RWPE2 (cell line): ENCODE results near the gene AHNAK2.

Experiments
- ATAC-seq: fragments of 200-7000 bp; cut with Tn5 transposase; 3 replicates; pipeline ENCODE4 v1.9.1; 2021; ENCODE audit warnings: low read depth
- DNase-seq: peaks from one replicate; pipeline ENCODE4 v3.0.0-alpha.2; 2020; ENCODE audit warnings: low spot score
- H3K27ac ChIP-seq: fragments of 450-650 bp; 2 replicates; pipeline ENCODE4 v1.5.1; 2017; ENCODE audit warnings: mild to moderate bottlenecking; ENCODE audit not compliant: poor library complexity, severe bottlenecking
- H3K27me3 ChIP-seq: fragments of 250-450 bp; sonication (Bioruptor Pico); 2 replicates; pipeline ENCODE4 v1.5.1; 2021; ENCODE audit warnings: mild to moderate bottlenecking, moderate library complexity; ENCODE audit not compliant: insufficient read depth, poor library complexity, severe bottlenecking
- H3K36me3 ChIP-seq: fragments of 250-450 bp; sonication (Bioruptor Pico); 2 replicates; pipeline ENCODE4 v1.5.1; 2020; ENCODE audit warnings: low read depth, mild to moderate bottlenecking, moderate library complexity
- H3K4me1 ChIP-seq: fragments of 250-450 bp; sonication (Bioruptor Pico); 2 replicates; pipeline ENCODE4 v1.5.1; 2021; ENCODE audit warnings: mild to moderate bottlenecking, moderate library complexity; ENCODE audit not compliant: insufficient read depth, poor library complexity, severe bottlenecking
- H3K4me3 ChIP-seq: fragments of 250-450 bp; sonication (Bioruptor Pico); 2 replicates; pipeline ENCODE4 v1.5.1; 2021; ENCODE audit warnings: mild to moderate bottlenecking, moderate library complexity; ENCODE audit not compliant: severe bottlenecking
- H3K9me3 ChIP-seq: fragments of 250-450 bp; sonication (Bioruptor Pico); 2 replicates; pipeline ENCODE4 v1.5.1; 2021; ENCODE audit warnings: mild to moderate bottlenecking, moderate library complexity; ENCODE audit not compliant: severe bottlenecking
- TF ChIP-seq, protein P1 (sequence below): fragments of 450-650 bp; IDR thresholded peaks from one replicate; pipeline ENCODE4 v1.5.1; 2017; ENCODE audit warnings: mild to moderate bottlenecking, moderate library complexity; ENCODE audit not compliant: poor library complexity, severe bottlenecking

AHNAK2 gene

DNA sequence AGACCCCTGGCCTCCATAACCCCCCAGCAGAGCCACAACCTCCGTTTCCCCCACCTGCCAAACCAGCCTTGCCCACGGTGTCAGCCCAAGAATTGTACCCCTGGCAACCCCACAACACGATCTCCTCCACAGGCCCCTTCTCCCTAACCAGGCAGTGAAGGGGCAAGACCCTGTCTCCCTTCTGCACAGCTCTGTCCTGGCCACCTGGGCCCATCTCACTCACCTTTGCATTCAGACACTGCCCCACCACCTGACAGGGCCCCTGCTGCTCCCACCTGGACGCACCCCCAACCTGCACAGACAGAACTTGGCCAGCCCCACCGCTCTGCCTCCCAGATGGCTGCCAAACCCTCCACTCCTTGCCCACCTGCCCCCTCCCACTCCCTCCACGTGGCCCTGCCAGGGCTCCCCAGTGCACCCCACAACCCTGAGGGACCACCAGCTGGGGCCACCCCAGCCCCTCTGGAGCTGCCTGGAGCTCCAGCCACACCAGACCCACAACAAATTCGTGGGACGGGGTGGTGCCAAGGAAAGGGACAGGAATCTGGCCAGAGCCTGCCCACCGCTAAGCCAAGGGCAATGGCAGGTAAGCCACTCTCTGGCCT is 11.8 kb downstream of the AHNAK2 start:
- TF ChIP-seq, protein P1, sequence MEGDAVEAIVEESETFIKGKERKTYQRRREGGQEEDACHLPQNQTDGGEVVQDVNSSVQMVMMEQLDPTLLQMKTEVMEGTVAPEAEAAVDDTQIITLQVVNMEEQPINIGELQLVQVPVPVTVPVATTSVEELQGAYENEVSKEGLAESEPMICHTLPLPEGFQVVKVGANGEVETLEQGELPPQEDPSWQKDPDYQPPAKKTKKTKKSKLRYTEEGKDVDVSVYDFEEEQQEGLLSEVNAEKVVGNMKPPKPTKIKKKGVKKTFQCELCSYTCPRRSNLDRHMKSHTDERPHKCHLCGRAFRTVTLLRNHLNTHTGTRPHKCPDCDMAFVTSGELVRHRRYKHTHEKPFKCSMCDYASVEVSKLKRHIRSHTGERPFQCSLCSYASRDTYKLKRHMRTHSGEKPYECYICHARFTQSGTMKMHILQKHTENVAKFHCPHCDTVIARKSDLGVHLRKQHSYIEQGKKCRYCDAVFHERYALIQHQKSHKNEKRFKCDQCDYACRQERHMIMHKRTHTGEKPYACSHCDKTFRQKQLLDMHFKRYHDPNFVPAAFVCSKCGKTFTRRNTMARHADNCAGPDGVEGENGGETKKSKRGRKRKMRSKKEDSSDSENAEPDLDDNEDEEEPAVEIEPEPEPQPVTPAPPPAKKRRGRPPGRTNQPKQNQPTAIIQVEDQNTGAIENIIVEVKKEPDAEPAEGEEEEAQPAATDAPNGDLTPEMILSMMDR: no peak
- DNase-seq (peak; percentile 69), ATAC-seq (no peak)
- peaks cover 41% of the 10 kb centered on the region for H3K36me3 ChIP-seq
- H3K27ac ChIP-seq: peak overlapping the region; percentile 99
- no peaks in the 10 kb centered on the region for H3K27me3 ChIP-seq
- peaks cover 14% of the 10 kb centered on the region for H3K4me1 ChIP-seq
- no peaks in the 10 kb centered on the region for H3K9me3 ChIP-seq
- no peak overlapping the region for H3K4me3 ChIP-seq

DNA sequence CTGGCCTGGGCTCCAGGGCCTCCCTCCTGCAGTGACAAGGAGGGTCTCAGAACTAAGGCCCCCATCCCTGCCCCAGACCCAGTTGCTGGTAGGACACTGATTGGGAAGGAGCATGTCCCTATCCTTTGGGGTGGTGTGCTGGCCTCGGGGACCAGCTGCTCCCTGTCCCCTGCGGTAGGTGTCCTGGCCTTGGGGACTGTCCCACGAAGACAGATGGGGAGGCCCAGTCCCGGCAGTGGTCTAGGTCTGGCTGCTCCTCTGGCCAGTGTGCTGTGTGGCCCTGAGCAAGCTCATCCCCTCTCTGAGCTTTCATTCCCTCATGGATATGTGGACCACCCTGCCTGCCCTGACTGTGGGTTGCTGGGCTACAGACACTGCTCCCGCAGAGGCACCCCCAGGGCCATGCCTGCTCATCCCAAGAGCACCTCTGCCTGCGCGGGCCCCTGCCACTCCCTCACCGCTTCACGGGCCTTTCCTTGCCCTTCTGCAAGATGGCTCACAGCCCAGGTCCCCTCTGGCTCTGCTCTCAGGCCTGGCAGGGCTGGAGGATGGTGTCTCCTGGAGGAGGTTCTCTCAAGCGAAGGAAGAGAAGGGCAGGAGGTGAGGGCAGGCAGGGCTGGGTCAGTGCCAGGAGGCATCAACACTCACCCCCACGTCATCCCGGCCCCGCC is 12.5 kb downstream of the AHNAK2 start:
- Histone ChIP-seq H3K9me3 (no peaks in the 10 kb centered on the region), H3K4me1 (peaks cover 9% of the 10 kb centered on the region), H3K27me3 (no peaks in the 10 kb centered on the region), H3K4me3 (no peak overlapping the region), H3K27ac (peak overlapping the region; percentile 99), H3K36me3 (peaks cover 45% of the 10 kb centered on the region)
- TF ChIP-seq, protein P1: no peak
- DNase-seq (peak; percentile 73), ATAC-seq (no peak)

DNA sequence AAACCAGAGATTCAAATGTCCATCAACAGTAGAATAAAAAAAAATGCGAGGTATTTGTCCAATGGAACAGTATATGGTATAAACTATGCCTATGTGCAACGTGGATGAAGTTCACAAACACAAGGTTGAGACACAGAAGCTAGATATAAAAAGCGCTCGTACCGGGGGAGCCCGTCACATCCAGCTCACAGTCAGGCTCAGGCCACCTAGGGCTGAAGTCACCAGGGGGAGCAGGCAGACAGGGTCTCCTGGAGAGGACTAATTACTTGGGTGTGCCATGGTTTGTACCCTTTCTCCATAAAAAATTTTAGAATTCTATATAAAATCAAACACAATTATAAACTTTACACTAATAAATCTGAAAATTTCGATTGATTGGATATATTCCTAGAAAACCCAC is 13.6 kb downstream of the AHNAK2 start:
- H3K4me1 ChIP-seq: peaks cover 8% of the 10 kb centered on the region
- TF ChIP-seq, protein P1: no peak
- H3K27me3 ChIP-seq: no peaks in the 10 kb centered on the region
- ATAC-seq: no peak
- peaks cover 57% of the 10 kb centered on the region for H3K36me3 ChIP-seq
- H3K4me3 ChIP-seq: no peak overlapping the region
- no peak for DNase-seq
- H3K9me3 ChIP-seq: no peaks in the 10 kb centered on the region
- H3K27ac ChIP-seq: no peak overlapping the region

DNA sequence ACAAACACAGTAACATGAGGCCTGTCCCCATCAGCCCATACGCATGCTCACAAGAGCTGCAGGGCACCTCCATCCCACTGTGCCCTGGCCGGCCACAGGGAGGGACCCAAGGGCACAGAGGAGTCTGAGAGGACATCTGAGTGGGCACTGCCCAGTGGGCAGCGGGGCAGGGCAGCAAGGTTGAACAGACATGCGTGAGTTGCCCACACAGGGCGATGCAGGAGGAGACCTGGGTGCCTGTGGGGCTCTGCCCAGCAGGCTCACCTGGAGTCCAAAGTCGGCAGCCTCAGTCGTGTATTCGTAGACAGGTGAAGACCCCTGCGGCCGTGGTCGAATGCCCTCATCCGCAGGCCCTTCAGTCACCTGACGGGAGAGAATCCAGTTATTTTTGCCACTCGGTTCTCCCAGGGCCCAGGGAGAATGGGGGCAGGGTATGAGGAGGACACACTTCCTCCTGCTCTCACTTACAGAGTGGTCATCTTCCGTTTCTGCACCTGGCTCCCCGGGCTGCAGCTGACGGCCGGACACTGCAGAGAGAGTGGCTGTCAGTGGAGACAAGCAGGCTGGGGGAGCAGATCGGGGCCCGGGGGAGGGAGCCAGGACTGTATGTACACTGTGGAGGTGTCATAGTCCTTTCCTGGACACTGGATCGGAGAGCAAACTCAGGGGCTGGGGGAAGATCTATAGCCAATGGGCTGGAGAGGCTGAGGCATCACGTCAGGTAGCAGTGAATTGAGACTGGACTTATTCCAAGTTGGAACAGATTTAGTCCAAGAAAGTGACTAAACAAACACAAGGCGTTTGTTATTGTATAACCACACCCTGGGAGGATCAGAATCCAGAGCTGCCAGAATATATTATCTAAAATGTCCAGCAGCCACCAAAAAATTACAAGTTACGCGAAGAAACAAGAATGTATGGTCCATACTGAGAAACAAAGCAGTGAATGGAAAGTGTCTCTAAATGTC is 20.7 kb downstream of the AHNAK2 start:
- H3K9me3 ChIP-seq: no peaks in the 10 kb centered on the region
- H3K36me3 ChIP-seq: peaks cover 94% of the 10 kb centered on the region
- DNase-seq (peak; percentile 71), ATAC-seq (peak; percentile 5; the same call in 1 of the 3 replicates)
- no peaks in the 10 kb centered on the region for H3K4me1 ChIP-seq
- H3K27me3 ChIP-seq: no peaks in the 10 kb centered on the region
- H3K4me3 ChIP-seq: no peak overlapping the region
- H3K27ac ChIP-seq: no peak overlapping the region
- TF ChIP-seq, protein P1: no peak
